ENCODE results near the gene IGSF21.

DNA sequence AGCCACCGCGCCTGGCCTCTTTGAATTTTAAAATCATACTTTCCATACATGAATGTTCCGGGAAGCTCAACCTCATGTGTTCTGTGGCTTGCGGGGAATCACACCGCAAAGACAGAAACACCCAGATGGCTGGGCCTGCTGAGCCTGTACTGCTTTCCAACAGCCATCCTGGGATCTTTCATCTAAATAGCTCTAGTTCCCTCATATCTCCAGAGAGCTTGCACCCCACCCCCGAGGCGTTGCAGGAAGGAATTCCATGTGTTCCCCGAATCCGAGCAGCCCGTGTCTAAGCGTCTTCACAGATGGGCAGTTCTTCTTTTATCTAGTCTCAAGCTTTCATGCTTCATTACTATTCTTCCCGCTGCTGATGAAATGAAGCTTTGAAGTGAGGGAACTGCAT lies 66.4 kb downstream of the IGSF21 start:
- TF ChIP-seq, protein P1, sequence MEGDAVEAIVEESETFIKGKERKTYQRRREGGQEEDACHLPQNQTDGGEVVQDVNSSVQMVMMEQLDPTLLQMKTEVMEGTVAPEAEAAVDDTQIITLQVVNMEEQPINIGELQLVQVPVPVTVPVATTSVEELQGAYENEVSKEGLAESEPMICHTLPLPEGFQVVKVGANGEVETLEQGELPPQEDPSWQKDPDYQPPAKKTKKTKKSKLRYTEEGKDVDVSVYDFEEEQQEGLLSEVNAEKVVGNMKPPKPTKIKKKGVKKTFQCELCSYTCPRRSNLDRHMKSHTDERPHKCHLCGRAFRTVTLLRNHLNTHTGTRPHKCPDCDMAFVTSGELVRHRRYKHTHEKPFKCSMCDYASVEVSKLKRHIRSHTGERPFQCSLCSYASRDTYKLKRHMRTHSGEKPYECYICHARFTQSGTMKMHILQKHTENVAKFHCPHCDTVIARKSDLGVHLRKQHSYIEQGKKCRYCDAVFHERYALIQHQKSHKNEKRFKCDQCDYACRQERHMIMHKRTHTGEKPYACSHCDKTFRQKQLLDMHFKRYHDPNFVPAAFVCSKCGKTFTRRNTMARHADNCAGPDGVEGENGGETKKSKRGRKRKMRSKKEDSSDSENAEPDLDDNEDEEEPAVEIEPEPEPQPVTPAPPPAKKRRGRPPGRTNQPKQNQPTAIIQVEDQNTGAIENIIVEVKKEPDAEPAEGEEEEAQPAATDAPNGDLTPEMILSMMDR (IDR thresholded peaks at IDR 0.05; ENCODE audit: low read depth, low read length, poor library complexity, severe bottlenecking): no peak
- TF ChIP-seq EZH2phosphoT487 (IDR thresholded peaks at IDR 0.05; ENCODE audit: borderline replicate concordance, low read length): no peak
